HEK293T (cell line): ENCODE results near the gene C2CD2.

ENCODE experiments used
- BHLHE40 ChIP-seq: fragments of 450-650 bp; IDR thresholded peaks from 2 replicates; pipeline ENCODE4 v1.6.1; 2016; ENCODE audit warnings: mild to moderate bottlenecking, moderate library complexity, borderline replicate concordance
- FOXA1 ChIP-seq: fragments of 450-650 bp; IDR thresholded peaks from 2 replicates; pipeline ENCODE4 v1.6.1; 2016; ENCODE audit warnings: mild to moderate bottlenecking
- FOXK2 ChIP-seq: fragments of 450-650 bp; IDR thresholded peaks from 2 replicates; pipeline ENCODE4 v1.6.1; 2016; ENCODE audit warnings: mild to moderate bottlenecking
- L3MBTL2 ChIP-seq: fragments of 450-650 bp; conservative IDR thresholded peaks from 2 replicates; pipeline ENCODE4 v1.6.1; 2016; ENCODE audit warnings: mild to moderate bottlenecking

DNA sequence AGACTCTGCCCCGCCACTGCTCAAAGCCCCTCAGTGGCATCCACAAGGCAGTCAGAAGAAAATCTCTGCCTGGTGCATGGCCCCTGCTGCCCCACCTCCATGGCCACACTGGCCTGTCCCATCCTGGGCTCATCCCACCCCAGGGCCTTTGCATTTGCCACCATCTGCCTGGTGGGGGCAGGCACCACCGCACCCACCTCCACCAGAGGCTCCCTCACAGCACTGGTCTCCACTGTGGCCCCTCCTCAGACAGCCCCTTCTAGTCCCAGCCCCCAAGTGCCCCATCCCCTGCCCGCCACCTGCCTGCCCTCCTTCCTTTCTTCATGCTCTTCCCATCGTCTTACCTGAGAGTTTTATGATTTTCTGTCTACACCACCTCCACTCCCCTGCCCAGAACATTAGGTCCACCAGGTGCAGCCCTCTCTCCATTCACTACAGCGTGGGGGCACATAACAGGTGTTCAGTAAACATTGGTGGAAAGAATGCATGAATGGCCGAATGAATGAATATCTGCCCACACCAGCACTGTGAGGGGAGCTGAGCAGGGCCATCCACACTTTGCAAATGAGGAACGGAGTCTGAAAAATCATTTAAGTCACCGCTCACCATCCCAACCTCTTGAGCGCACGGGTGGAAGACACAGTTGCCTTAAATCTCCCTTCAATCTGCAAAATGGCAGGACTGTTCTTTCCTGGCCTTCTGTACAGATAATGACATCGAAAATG lies 76.7 kb downstream of the C2CD2 start:
- TF ChIP-seq FOXA1: no peak
- no peak for TF ChIP-seq BHLHE40
- TF ChIP-seq FOXK2: no peak
- no peak for TF ChIP-seq L3MBTL2
